HG03378 (cell line): ENCODE measurements around the gene PPP4R3B.
A peak's percentile ranks its signal among the peaks of the same experiment; 100 is the strongest.
"Not testable (repeated sequence)": the region's sequence is repeated elsewhere in the genome, so short reads cannot be mapped to it uniquely, and the experiment has no call there.

Experiments used
- ATAC-seq: cut with Tn5 transposase; IDR thresholded peaks from one replicate; pipeline ENCODE4 v1.9.1; 2021; ENCODE audit warnings: mild to moderate bottlenecking, moderate library complexity; ENCODE audit not compliant: unreplicated experiment

The PPP4R3B gene

GRCh38 chr2:55596795-55597194, 20.6 kb downstream of the PPP4R3B start:
- not testable (repeated sequence) for ATAC-seq

- ATAC-seq: no peak
These were observed 21.9 kb downstream of the PPP4R3B start for GRCh38 chr2:55595536-55595935.

GRCh38 chr2:55592130-55592529, 25.3 kb downstream of the PPP4R3B start:
- ATAC-seq: no peak

- ATAC-seq: peak; percentile 92
These were observed 26.5 kb downstream of the PPP4R3B start for GRCh38 chr2:55590810-55591440.

DNA sequence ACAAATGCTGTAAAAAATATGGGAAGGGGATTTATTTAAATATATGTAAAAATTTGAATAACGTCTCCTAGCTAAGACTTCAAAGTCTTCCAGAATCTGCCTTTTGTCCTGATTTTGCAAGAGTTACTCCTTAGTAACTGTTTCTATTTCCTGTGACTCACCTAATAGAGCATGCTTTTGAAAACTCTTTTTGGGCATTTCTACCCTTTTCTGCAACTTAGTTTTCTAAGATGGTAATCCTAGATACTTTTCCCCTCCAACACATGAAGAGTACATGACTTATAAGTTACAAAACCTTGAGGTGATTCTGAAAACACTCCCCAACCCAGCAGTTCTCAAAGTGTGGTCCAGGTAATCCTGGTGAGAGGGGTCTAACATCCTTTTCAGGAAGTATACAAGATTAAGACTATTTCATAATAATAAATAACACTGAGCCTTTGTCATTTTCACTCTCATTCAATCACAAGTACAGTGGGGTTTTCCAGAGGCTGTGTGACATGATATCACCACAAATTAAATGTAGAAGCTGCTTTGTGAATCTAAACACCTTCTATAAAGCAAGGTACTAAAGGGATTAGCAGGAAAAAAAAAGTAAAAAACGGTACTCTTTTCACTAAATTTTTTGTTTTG, 31.9 kb downstream of the PPP4R3B start:
- no peak for ATAC-seq

DNA sequence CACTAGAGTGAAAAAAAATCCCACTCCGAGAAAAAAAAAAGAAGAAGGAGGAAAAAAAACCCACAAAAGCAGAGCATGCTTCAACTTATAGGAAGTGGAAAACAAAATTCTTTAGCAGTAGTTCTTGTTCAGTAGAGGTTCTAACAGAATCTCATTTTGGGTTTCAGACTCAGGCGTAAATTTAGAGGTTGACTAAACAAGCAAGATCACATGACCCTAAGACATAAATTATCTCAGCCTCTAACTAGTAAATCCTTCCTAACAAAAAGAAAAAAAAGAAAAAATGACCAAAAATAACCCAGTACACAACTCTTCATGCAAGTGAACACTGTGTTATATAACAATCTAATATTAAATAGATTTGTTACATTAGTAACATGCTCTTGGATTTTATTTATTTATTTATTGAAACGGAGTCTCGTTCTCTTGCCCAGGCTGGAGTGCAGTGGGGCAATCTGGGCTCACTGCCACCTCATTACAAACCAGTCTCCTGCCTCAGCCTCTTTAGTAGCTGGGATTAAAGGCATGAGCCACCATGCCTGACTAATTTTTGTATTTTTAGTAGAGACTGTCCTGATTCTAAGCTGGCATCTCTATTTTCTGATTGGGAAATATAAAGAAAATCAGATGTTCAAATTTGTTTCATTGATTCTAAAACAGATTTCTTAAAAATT, 35.4 kb downstream of the PPP4R3B start:
- no peak for ATAC-seq

DNA sequence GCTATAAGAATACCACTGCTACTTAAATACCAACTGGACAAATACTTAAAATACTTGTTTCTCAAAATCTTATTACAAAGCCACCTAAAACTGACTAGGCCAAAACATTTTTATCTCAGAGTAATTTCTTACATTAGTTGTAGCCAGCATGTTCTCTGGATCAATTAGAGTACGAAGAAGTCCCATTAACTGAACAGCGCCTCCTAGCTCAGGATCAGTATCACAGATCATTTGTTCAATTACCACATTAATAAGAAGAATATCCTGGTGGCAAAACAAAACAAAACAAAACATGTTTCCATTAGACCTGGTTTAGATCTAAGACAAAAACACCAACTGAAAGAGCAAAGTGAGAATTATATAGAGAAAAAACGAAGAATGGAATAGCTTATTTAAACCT, 36.0 kb downstream of the PPP4R3B start:
- ATAC-seq: no peak

DNA sequence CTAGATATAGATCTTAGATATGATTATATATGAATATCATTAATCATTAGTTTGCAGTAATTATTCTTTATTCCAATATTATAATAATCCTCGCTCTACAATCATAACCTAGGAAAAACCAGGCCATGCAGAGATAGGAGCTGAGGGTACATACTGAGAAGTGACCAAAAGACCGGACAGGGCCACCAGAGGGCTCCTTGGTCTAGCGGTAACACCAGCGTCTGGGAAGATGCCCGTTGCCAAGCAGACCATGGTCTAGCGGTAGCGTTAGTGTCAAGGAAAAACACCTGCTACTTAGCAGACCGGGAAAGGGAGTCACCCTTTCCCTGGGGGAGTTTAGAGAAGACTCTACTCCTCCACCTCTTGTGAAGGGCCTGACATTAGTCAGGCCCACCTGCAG, 48.4 kb downstream of the PPP4R3B start:
- not testable (repeated sequence) for ATAC-seq

GRCh38 chr2:55567298-55567697, 50.1 kb downstream of the PPP4R3B start:
- ATAC-seq: no peak

GRCh38 chr2:55565613-55566012, 51.8 kb downstream of the PPP4R3B start:
- ATAC-seq: no peak

DNA sequence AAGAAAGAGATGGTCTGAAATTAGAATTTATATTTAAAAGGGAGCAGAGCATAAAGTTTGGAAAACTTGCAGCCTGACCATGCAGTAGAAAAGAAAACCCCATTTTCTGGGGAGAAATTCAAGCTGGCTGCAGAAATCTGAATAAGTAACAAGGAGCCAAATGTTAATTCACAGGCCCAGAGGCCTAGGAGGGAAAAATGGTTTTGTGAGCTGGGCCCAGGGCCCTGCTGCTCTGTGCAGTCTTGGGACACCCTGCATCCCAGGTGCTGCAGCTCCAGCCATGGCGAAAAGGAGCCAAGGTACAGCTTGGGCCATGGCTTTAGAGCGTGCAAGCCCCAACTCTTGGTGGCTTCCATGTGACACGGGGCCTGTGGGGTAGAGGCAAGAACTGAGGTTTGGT, 56.6 kb downstream of the PPP4R3B start:
- no peak for ATAC-seq

DNA sequence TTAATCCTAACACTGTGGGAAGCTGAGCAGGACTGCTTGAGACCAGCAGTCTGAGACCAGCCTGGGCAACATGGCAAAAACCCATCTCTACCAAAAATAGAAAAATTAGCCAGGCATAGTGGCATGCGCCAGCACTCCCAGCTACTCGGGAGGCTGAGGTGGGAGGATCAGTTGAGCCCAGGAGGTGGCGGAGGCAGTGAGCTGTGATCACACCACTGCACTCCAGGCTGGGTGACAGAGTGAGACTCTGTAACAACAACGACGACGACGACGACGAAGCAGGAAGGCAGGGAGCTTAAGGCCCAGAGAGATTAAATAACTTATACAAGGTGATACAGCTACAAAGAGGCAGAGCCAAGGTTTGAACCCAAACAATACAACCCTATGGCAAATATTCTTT, 60.6 kb downstream of the PPP4R3B start:
- ATAC-seq: no peak

DNA sequence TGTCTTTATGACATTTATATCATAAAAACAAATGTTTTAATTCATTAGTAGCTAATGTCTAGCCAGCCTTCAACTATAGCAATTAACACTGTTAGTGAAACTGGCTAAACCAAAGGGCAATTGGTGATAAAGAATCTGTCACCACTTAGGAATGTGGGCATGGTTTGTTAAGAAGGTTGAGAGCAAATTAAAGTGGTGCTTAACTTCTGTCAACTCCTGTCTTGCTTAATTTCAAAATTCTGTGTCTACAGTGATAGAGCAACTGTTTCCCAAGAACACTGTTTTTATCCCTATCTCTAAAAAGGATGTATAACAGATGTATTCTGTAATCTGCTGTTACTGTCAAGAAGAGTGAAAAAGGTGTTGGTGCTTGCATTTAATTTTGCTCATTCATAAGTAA, 61.4 kb downstream of the PPP4R3B start:
- ATAC-seq: no peak

DNA sequence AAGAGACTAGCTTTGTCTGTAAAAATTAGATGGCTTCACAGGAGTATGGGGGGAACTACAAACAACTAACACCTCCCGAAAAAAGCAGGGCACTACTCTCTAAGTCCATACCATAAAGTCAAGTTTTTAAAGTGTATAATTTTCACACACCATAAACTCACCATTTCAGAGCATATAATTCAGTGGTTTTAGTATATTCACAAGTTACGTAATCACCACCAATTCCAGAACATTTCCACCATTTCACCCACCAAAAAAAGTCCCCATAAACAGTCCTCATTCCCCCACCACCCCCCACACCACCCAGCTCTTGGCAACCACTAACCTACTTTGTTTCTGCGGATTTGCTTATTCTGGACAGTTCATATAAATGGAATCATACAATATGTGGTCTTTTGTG, 64.1 kb downstream of the PPP4R3B start:
- ATAC-seq: no peak

DNA sequence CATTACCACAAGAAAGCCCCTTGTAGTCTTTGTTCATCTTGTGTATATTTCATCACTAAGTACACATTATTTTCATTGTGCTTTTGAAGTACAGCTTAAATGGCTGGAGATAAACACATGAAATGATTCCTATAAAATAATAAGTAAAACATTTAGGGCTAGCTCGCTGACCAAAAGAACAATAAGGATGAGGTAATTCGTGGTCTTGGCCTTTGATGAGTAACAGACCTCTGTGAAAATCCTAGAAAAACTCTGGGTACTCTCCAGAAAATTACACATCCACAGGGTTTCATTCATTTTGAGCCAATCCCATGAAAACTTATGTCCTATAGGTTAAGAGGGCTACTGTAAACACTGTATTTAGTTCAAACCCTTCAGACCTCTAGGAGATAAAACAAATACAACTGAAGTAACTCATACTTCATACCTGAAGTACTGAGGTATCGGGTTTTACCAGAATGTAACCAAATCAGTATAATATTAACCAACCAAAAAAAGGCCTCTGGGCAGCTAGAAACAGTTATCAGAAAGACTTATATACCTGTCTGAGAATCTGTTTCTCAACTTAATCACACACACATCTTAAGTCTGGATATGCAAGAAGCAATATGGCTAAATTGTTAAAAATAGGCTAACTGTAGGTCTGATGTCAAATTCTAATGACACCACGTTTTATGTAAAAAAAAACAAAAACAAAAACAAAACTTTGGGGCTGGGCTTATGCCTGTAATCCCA, 66.9 kb downstream of the PPP4R3B start:
- no peak for ATAC-seq

- not testable (repeated sequence) for ATAC-seq
These were observed 69.7 kb downstream of the PPP4R3B start for GRCh38 chr2:55547679-55548078.

- no peak for ATAC-seq
These were observed 70.4 kb downstream of the PPP4R3B start for GRCh38 chr2:55547001-55547400.

GRCh38 chr2:55530539-55531081, 86.8 kb downstream of the PPP4R3B start:
- no peak for ATAC-seq

DNA sequence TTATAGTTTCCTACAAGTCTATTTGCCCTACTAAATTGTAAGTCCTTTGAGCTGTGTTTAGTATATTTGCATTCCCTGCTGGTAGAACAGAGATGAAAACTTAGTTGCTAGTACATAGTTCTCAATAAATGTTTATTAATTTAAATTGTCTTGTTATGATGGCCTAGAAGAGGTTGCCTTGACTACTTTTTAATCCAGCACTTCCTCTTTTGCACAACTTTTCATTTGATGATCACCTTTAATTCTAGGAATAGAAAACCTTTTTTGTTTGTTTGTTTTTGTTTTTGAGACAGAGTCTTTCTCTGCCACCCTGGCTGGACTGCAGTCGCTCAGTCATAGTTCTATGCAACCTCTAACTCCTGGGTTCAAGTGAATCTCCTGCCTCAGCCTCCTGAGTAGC, 91.2 kb downstream of the PPP4R3B start:
- no peak for ATAC-seq

DNA sequence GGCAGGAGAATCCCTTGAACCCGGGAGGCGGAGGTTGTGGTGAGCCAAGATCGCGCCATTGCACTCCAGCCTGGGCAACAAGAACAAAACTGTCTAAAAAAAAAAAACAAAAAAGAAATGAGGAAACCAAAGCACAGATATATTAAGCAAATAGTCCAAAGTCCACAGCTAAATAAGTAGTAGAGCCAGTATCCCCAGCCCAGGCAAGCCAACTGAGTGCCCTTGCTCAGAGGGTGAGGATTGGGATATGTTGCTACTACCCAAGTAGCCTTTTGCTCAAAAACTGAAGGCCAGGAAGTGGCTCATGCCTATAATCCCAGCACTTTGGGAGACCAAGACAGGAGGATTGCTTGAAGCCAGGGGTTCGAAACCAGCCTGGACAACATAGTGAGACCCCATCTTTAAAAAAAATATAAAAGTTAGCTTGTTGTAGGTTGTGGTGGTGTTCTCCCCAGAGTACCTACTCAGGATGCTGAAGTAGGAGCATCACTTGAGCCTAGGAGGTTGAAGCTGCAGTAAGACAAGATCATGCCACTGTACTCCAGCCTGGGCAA, 92.5 kb downstream of the PPP4R3B start:
- ATAC-seq: no peak
